ENCODE measurements around the gene TBC1D17. TPM values are rescaled to one million over a fixed set of nuclear protein-coding genes. Genes with fewer than 3 reads are reported as not detected.
A peak's percentile ranks its signal among the peaks of the same experiment; 100 is the strongest.

The TBC1D17 gene
- total and polyA plus RNA-seq, 2 of the 13 experiments (the other 11 are each of a cell fraction or from before 2014, with no cell fraction given), result 9.7 to 16.9 TPM

GRCh38 chr19:49929121-49929610 lies 51.7 kb downstream of the TBC1D17 start, which contains the start of the genes ATF5 and NUP62 (continued):
- 0 out of 2 replicates have a peak, but pooled peaks have one; percentile 22 for TF ChIP-seq FUBP1 (CRISPR knock-in tag; IDR thresholded peaks at IDR 0.05; ENCODE audit: borderline replicate concordance)
- TF ChIP-seq KMT2A (CRISPR knock-in tag; IDR thresholded peaks at IDR 0.05), result peak; percentile 72
- 0 out of 2 replicates have a peak, but pooled peaks have one; percentile 21 for TF ChIP-seq ZNF678 (CRISPR knock-in tag; IDR thresholded peaks at IDR 0.05)
- no peak; the same call in 1 of the 2 replicates for TF ChIP-seq KDM5A (IDR thresholded peaks at IDR 0.05; ENCODE audit: borderline replicate concordance, low read length)
- TF ChIP-seq TOE1 (CRISPR knock-in tag; IDR thresholded peaks at IDR 0.05), result no peak
- peak; percentile 96 for TF ChIP-seq RBM39 (IDR thresholded peaks at IDR 0.05; ENCODE audit: low read depth, low read length, poor library complexity, severe bottlenecking)
- TF ChIP-seq SOX13 (IDR thresholded peaks at IDR 0.05), result no peak
- TF ChIP-seq SOX13 (CRISPR knock-in tag; conservative IDR thresholded peaks at IDR 0.05 in 1 of 2, IDR thresholded peaks at IDR 0.05 in 1 of 2), result peak in 1 of 2 experiments; percentile 11; a peak in 1 of 4 replicates
- peak; percentile 100 for TF ChIP-seq ZNF687 (CRISPR knock-in tag; IDR thresholded peaks at IDR 0.05)
- no peak for TF ChIP-seq NPAS2 (CRISPR knock-in tag; IDR thresholded peaks at IDR 0.05; ENCODE audit: borderline replicate concordance)
- TF ChIP-seq ETV6 (CRISPR knock-in tag; conservative IDR thresholded peaks at IDR 0.05), result peak; percentile 36; the same call in 1 of the 2 replicates
- 0 out of 2 replicates have a peak, but pooled peaks have one; percentile 21 for TF ChIP-seq ZNF333 (CRISPR knock-in tag; IDR thresholded peaks at IDR 0.05; ENCODE audit: borderline replicate concordance)
- peak; percentile 60; the same call in 1 of the 2 replicates for TF ChIP-seq CBX5 (CRISPR knock-in tag; IDR thresholded peaks at IDR 0.05; ENCODE audit: borderline replicate concordance)
- TF ChIP-seq CEBPB (IDR thresholded peaks at IDR 0.05; ENCODE audit: borderline replicate concordance, low read depth, low read length), result no peak
- TF ChIP-seq, protein P1, sequence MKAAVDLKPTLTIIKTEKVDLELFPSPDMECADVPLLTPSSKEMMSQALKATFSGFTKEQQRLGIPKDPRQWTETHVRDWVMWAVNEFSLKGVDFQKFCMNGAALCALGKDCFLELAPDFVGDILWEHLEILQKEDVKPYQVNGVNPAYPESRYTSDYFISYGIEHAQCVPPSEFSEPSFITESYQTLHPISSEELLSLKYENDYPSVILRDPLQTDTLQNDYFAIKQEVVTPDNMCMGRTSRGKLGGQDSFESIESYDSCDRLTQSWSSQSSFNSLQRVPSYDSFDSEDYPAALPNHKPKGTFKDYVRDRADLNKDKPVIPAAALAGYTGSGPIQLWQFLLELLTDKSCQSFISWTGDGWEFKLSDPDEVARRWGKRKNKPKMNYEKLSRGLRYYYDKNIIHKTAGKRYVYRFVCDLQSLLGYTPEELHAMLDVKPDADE (CRISPR knock-in tag; IDR thresholded peaks at IDR 0.05), result 0 out of 2 replicates have a peak, but pooled peaks have one; percentile 64
- no peak for TF ChIP-seq HIVEP1 (CRISPR knock-in tag; IDR thresholded peaks at IDR 0.05)
- peak; percentile 79; the same call in 1 of the 2 replicates for TF ChIP-seq ZNF264 (CRISPR knock-in tag; IDR thresholded peaks at IDR 0.05)
- no peak for TF ChIP-seq RBM22 (optimal IDR thresholded peaks at IDR 0.05; ENCODE audit: low read length)
- no peak for TF ChIP-seq POLR2AphosphoS2 (IDR thresholded peaks at IDR 0.05; ENCODE audit: low read depth, low read length)
- peak; percentile 61; the same call in 1 of the 2 replicates for TF ChIP-seq RXRA (CRISPR knock-in tag; IDR thresholded peaks at IDR 0.05)
- no peak for TF ChIP-seq GPBP1L1 (CRISPR knock-in tag; IDR thresholded peaks at IDR 0.05)
- peak; percentile 76; the same call in 1 of the 2 replicates for TF ChIP-seq GABPB1 (CRISPR knock-in tag; IDR thresholded peaks at IDR 0.05)
